WI38 (cell line): ENCODE results near the gene LRP1B.

Source experiments
- H3K4me3 ChIP-seq: 2 replicates; pipeline ENCODE4 v1.5.1; 2011; ENCODE audit warnings: low read depth, mild to moderate bottlenecking, control low read depth, low read length
- CTCF ChIP-seq: IDR thresholded peaks from 2 replicates; pipeline ENCODE4 v1.5.1; 2012; ENCODE audit warnings: low read depth, mild to moderate bottlenecking, control low read depth, low read length

LRP1B gene

GRCh38 chr2:140248623-140249022 lies 1882.2 kb downstream of the LRP1B start:
- no peak for TF ChIP-seq CTCF
- no peak overlapping the region for H3K4me3 ChIP-seq

GRCh38 chr2:140247451-140248195 lies 1883.2 kb downstream of the LRP1B start:
- no peak overlapping the region for H3K4me3 ChIP-seq
- no peak for TF ChIP-seq CTCF

GRCh38 chr2:140246957-140247356 lies 1883.9 kb downstream of the LRP1B start:
- no peak for TF ChIP-seq CTCF

GRCh38 chr2:140246058-140246457 lies 1884.8 kb downstream of the LRP1B start:
- H3K4me3 ChIP-seq = no peak overlapping the region
- TF ChIP-seq CTCF = no peak

More at GRCh38 chr2:140246957-140247356, 1883.9 kb downstream of the LRP1B start:
- no peak overlapping the region for H3K4me3 ChIP-seq

GRCh38 chr2:140242889-140243288 lies 1887.9 kb downstream of the LRP1B start:
- no peak for TF ChIP-seq CTCF

GRCh38 chr2:140234116-140234515 lies 1896.7 kb downstream of the LRP1B start:
- H3K4me3 ChIP-seq = no peak overlapping the region
- no peak for TF ChIP-seq CTCF

More at GRCh38 chr2:140242889-140243288, 1887.9 kb downstream of the LRP1B start:
- no peak overlapping the region for H3K4me3 ChIP-seq

GRCh38 chr2:140210963-140211362 lies 1919.9 kb downstream of the LRP1B start:
- TF ChIP-seq CTCF = no peak

More at GRCh38 chr2:140210963-140211362, 1919.9 kb downstream of the LRP1B start:
- H3K4me3 ChIP-seq = no peak overlapping the region
